Measurements from ENCODE around the gene GBA2.

DNA sequence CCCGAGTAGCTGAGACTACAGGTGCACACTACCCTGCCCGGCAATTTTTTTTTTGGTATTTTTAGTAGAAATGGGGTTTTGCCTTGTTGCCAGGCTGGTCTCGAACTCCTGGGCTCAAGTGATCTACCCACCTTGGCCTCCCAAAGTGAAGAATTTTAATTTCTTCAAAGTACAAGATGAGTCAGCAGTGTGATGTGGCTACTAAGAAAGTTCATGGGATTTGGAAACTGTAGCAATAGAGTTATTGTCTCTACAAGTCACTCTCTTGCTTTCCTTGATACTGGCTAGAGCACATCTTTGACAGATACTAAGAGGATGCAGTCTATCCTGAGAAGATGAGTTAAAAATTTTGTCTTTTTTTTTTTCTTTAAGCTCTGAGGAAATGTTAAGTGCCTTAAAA lies 14.9 kb downstream of the GBA2 start:
- TF ChIP-seq CTCF (IDR thresholded peaks at IDR 0.05) (no peak), POLR2A (IDR thresholded peaks at IDR 0.05) (no peak)

Data from heart left ventricle (tissue), 13 donors.